GM10847 (cell line): ENCODE measurements around the gene VIT.

ENCODE experiments used
- POLR2A ChIP-seq: IDR thresholded peaks from 2 replicates; pipeline ENCODE4 v1.6.1; 2011; ENCODE audit not compliant: insufficient read length; ENCODE audit errors: extremely low read depth

VIT gene, protein sequence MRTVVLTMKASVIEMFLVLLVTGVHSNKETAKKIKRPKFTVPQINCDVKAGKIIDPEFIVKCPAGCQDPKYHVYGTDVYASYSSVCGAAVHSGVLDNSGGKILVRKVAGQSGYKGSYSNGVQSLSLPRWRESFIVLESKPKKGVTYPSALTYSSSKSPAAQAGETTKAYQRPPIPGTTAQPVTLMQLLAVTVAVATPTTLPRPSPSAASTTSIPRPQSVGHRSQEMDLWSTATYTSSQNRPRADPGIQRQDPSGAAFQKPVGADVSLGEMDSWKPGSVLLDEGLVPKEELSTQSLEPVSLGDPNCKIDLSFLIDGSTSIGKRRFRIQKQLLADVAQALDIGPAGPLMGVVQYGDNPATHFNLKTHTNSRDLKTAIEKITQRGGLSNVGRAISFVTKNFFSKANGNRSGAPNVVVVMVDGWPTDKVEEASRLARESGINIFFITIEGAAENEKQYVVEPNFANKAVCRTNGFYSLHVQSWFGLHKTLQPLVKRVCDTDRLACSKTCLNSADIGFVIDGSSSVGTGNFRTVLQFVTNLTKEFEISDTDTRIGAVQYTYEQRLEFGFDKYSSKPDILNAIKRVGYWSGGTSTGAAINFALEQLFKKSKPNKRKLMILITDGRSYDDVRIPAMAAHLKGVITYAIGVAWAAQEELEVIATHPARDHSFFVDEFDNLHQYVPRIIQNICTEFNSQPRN

DNA sequence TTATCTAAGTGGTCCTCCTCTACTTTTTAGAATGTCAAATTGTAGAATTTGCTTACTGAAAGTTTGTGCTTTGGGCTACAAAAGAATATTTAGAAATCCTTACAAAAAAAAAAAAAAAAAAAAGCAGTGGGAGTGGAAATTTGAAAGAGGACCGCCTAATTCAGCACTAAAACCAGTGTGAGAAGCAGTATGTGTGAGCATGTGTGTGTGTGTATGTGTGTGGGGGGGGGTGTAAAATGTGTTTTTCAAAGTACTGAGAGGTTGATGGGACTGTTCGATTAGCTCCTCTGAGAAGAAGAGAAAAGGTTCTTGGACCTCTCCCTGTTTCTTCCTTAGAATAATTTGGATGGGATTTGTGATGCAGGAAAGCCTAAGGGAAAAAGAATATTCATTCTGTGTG, at the start of gene VIT:
VIT (plus strand) TSS at position 175 of the 400 bp plus-strand sequence. CDS start 19,664 bp downstream, outside the sequence.
- no peak for TF ChIP-seq POLR2A

DNA sequence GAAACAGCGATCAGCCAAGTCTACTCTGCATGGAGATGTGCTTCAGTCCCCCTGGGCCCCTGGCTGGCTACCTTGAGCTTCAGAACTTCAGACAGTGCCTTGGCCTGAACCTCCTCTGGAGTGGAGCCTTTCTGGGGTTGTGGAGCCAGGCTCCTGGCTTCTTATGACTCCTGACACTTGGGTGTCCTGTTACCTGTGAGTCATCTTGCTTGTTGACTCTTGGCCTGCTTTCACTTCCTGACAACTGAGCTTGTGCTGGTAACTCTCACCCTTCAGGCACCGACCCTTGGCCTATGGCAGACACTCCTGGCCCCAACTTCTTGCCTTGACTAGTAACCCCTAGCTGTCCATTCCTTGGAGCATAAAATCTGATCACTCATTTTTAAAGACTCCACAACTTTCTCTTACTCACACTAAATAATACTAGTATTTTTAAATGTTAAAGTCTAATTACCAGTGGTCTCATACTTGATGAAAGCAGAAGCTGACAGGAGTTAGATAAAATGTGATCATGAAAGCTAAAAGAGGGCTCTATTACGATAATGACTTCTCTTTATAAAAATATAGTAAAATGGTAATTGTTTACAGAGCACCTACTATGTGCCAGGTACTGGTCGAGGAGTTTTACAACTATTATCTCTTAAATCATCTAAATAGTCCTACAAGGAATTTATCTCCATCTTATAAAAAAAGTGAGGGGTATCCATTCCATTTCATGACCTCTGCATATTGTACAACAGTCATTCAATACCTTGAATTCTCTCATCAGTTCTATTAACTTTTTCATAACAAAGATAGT, 46.3 kb upstream of the VIT start:
- no peak for TF ChIP-seq POLR2A

DNA sequence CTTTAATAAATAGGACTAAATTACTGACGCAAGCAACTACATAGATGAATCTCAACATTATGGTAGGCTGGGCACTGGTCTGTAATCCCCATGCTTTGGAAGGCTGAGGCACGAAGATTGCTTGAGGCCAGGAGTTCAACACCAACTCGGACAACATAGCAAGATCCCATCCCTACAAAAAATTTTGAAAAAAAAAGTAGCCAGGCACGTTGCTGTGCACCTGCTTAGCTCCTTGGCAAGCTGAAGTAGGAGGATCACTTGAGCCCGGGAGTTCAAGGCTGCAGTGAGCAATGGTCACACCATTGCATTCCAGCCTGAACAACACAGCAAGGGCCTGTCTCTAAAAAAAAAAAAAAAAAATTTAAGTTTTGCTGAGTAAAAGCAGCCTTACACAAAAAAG, 43.4 kb upstream of the VIT start:
- TF ChIP-seq POLR2A = no peak

- no peak for TF ChIP-seq POLR2A
These were observed 42.4 kb upstream of the VIT start for GRCh38 chr2:36653967-36654694.

GRCh38 chr2:36655453-36655852, 41.1 kb upstream of the VIT start:
- TF ChIP-seq POLR2A = no peak

- TF ChIP-seq POLR2A = no peak
These were observed 38.8 kb upstream of the VIT start for GRCh38 chr2:36657703-36658102.

DNA sequence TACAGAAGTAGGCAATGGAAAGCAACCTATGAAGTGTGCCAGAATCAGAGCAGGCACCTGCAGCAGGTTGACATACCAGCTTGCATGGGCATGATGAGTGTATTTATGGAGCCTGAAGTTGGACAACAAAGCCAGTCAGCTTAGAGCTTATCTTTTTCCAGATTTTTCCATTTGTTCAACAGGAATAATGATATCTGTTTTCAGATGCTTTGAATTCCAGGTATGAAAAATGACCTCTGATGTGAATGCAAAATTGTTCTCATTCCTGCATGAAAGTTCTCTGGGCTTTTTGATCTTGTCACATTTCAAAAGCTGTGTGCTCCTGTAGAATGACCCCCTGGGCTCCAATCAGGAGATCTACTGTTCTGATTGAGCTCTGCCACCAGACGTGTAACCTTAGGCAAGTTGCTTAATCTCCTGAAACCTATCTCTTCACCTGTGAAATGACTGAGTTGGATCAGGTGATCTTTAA, 38.2 kb upstream of the VIT start:
- no peak for TF ChIP-seq POLR2A

DNA sequence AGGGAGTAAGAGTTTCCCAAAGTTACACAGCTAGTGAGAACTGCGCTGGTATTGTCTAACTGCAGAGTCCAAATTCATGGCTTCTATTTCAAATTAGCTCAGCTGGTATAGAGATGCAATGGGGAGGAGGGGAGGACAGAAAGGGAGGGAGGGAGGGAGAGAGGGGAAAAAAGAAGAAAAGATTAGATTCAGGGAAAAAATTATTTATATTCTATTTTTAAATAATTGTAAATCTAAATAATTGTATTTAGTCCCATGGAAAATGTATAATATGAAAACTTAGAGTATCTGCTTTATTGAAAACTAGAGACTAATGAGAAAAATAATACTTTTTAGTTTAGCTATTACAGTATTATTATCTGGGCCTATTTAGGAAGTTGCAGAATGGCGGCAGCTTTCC, 37.3 kb upstream of the VIT start:
- TF ChIP-seq POLR2A = no peak

- TF ChIP-seq POLR2A = no peak
These were observed 36.6 kb upstream of the VIT start for GRCh38 chr2:36659872-36660312.

- no peak for TF ChIP-seq POLR2A
These were observed 33.9 kb upstream of the VIT start for GRCh38 chr2:36662638-36663037.

DNA sequence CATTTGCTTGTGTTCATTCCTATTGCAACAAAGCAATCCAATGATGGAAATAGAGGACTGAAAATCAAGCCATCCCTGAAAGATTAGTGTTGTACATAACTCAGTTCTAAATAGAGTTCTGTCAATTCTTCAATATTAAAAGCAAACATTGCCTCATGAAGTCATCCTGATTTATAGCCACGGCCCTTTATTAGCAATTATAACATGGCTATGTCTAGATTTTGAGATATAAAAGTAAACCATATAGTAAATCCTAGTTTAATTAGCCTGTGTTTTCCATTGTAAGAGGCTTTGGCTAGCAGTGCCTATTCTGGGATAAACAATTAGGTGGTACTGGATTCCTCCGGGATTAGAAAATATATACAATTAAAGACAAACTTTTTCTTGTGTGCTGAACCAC, 33.2 kb upstream of the VIT start:
- no peak for TF ChIP-seq POLR2A

DNA sequence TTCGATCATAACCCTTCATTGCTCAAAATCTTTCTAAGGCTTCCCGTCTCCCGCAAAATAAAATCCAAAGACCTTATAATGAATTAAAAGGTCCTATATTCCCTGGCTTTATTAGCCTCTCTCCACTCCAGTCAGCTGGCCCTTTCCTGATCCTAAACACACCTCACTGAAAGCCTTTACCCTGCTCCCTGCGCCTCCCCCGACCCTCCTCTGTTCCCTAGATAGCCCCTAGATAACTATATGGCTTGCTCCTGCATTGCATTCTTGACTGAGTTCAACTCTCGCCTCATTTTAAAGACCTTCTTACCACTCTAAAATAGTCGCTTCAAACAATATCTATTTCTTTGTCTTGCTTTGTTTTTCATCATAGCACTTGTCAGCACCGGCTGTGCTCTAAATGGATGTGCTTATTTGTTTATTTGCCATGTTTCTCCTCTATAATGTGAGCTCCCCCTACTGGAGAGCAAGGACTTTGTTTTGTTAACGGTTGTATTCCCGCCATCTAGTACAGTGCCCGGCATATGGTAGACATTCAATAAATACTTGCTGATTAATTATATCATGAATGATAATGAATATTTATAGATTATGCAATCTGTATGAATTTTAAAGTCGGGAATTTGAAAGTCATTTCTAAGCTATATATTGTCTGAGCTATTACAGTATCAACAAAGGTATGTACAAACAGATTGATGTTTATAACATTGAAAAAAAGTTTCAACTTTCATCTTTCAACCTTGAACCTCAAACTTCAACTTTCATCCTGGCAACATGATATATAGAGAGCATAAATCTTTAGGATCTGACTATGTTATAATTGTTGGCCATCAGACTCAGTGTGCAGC, 32.4 kb upstream of the VIT start:
- TF ChIP-seq POLR2A = no peak

GRCh38 chr2:36664696-36665076, 31.8 kb upstream of the VIT start:
- no peak for TF ChIP-seq POLR2A

GRCh38 chr2:36667931-36668330, 28.6 kb upstream of the VIT start:
- no peak for TF ChIP-seq POLR2A
